Measurements from ENCODE around the gene ATP6V0B. TPM values are rescaled to one million over a fixed set of nuclear protein-coding genes. Genes with fewer than 3 reads are reported as not detected.

ATP6V0B gene
- polyA plus RNA-seq, 2 of the 4 experiments (the other 2 are of a cell fraction) = 97.0 to 101 TPM

GRCh38 chr1:43984855-43985254 lies 10.1 kb downstream of the ATP6V0B start:
- ChIA-PET CTCF (interaction anchor here (1.6 kb wide), 1 partner anchor 62 kb away, joined by 3 read pairs; no protein-coding TSS in a partner anchor), POLR2A (no interaction called here)
- H3K9me3 ChIP-seq = no peaks in the 10 kb centered on the region
- TF ChIP-seq JUNB (IDR thresholded peaks at IDR 0.05) (no peak), EP300 (IDR thresholded peaks at IDR 0.05) (no peak), CTCF (IDR thresholded peaks at IDR 0.05) (no peak), NR3C1 (IDR thresholded peaks at IDR 0.05) (no peak), RARB (CRISPR knock-in tag; IDR thresholded peaks at IDR 0.05) (no peak), ESRRA (IDR thresholded peaks at IDR 0.05; ENCODE audit: borderline replicate concordance, low read length) (no peak)
- no peak for DNase-seq (ENCODE audit: low read depth in 1 of 2, low spot score in 1 of 2)
- WGBS (ENCODE audit: missing lambda C conversion rate) = 88% methylated on average over 10 of the region's 16 CpGs
- no peak for FAIRE-seq
- H3K4me1 ChIP-seq = peaks cover 30% of the 10 kb centered on the region; the same call in 2 of the 3 replicates
- no peak overlapping the region for H3K27ac ChIP-seq
- H3K4me3 ChIP-seq = no peak overlapping the region
- ATAC-seq = no peak
- H3K4me2 ChIP-seq = no peak overlapping the region

GRCh38 chr1:43985984-43986595 lies 11.3 kb downstream of the ATP6V0B start:
- DNase-seq (ENCODE audit: low read depth in 1 of 2, low spot score in 1 of 2) (no peak), ATAC-seq (no peak), FAIRE-seq (no peak)
- 74% methylated on average over 4 of the region's 4 CpGs for WGBS (ENCODE audit: missing lambda C conversion rate)
- no peak overlapping the region for H3K27ac ChIP-seq
- no peak overlapping the region for H3K4me2 ChIP-seq
- ChIA-PET CTCF (interaction anchor here (1.3 to 2.1 kb wide), 4 partner anchors 20 to 625 kb away, joined by 3 to 8 read pairs (median 4); no protein-coding TSS in a partner anchor), POLR2A (no interaction called here)
- TF ChIP-seq ZFP36 (IDR thresholded peaks at IDR 0.05; ENCODE audit: borderline replicate concordance, partially characterized antibody) = peak; percentile 80
- TF ChIP-seq FOXS1 (CRISPR knock-in tag; IDR thresholded peaks at IDR 0.05) = no peak
- no peak for TF ChIP-seq KDM1A (IDR thresholded peaks at IDR 0.05; ENCODE audit: low read depth)
- TF ChIP-seq ZNF302 (CRISPR knock-in tag; IDR thresholded peaks at IDR 0.05) = no peak
- no peak overlapping the region for H3K4me3 ChIP-seq
- peaks cover 32% of the 10 kb centered on the region for H3K4me1 ChIP-seq
- H3K9me3 ChIP-seq = no peaks in the 10 kb centered on the region

- ChIA-PET POLR2A (no interaction called here), CTCF (interaction anchor here (0.7 to 3.1 kb wide), 6 partner anchors 19 to 625 kb away, joined by 3 to 18 read pairs (median 6); no protein-coding TSS in a partner anchor)
- Histone ChIP-seq H3K4me3 (no peak overlapping the region), H3K27ac (no peak overlapping the region), H3K9me3 (no peaks in the 10 kb centered on the region), H3K4me2 (no peak overlapping the region), H3K4me1 (peaks cover 32% of the 10 kb centered on the region)
- ATAC-seq = 0 out of 6 replicates have a peak, but pooled peaks of 1 of the 2 experiments have one; percentile 5
- FAIRE-seq = no peak
- no peak for DNase-seq (ENCODE audit: low read depth in 1 of 2, low spot score in 1 of 2)
- WGBS (ENCODE audit: missing lambda C conversion rate) = 67% methylated on average over 6 of the region's 6 CpGs
- TF ChIP-seq HEYL (CRISPR knock-in tag; IDR thresholded peaks at IDR 0.05) = no peak
- no peak for TF ChIP-seq REST (IDR thresholded peaks at IDR 0.05)
- no peak for TF ChIP-seq SREBF2 (IDR thresholded peaks at IDR 0.05)
- no peak for TF ChIP-seq EHMT2 (IDR thresholded peaks at IDR 0.05; ENCODE audit: low read depth)
- no peak for TF ChIP-seq HOXB5 (CRISPR knock-in tag; IDR thresholded peaks at IDR 0.05)
- no peak for TF ChIP-seq RNF2 (IDR thresholded peaks at IDR 0.05; ENCODE audit: borderline replicate concordance, low read depth)
- no peak for TF ChIP-seq HES2 (IDR thresholded peaks at IDR 0.05)
- TF ChIP-seq FOSB (CRISPR knock-in tag; IDR thresholded peaks at IDR 0.05) = no peak
- no peak for TF ChIP-seq HOXB13 (CRISPR knock-in tag; IDR thresholded peaks at IDR 0.05; ENCODE audit: low read depth)
- TF ChIP-seq RCOR1 (IDR thresholded peaks at IDR 0.05; ENCODE audit: low read depth, low read length) = no peak
- TF ChIP-seq ZFP36 (IDR thresholded peaks at IDR 0.05; ENCODE audit: borderline replicate concordance, partially characterized antibody) = no peak
- no peak for TF ChIP-seq PBX3 (IDR thresholded peaks at IDR 0.05)
- TF ChIP-seq ZC3H11A (IDR thresholded peaks at IDR 0.05) = no peak
- TF ChIP-seq ZSCAN20 (CRISPR knock-in tag; IDR thresholded peaks at IDR 0.05) = no peak
- TF ChIP-seq NFE2L2 (conservative IDR thresholded peaks at IDR 0.05; ENCODE audit: low read length) = no peak
- TF ChIP-seq MAX (IDR thresholded peaks at IDR 0.05) = no peak
Observed at GRCh38 chr1:43986712-43987111, 12.0 kb downstream of the ATP6V0B start.

All from A549 (cell line).